Mucosa of descending colon (tissue), 3 donors: ENCODE measurements around the gene ILK. TPM values are rescaled to one million over a fixed set of nuclear protein-coding genes. Genes with fewer than 3 reads are reported as not detected.

ENCODE experiments used
- ATAC-seq: fragments of 200-7000 bp; cut with Tn5 transposase; one replicate; pipeline ENCODE4 v1.9.1; 2020; ENCODE audit warnings: mild to moderate bottlenecking, moderate library complexity
- DNase-seq, 3 donors: peaks; one replicate each; pipeline ENCODE4 v3.0.0-alpha.2; 2020
- H3K36me3 ChIP-seq: fragments of 200-600 bp; one replicate; pipeline ENCODE4 v1.8.0; 2021; ENCODE audit warnings: low read depth, mild to moderate bottlenecking
- H3K4me1 ChIP-seq: fragments of 200-600 bp; one replicate; pipeline ENCODE4 v1.8.0; 2021; ENCODE audit warnings: low read depth, mild to moderate bottlenecking
- H3K4me3 ChIP-seq: fragments of 200-600 bp; one replicate; pipeline ENCODE4 v1.8.0; 2021; ENCODE audit warnings: mild to moderate bottlenecking
- H3K9me3 ChIP-seq: fragments of 200-600 bp; one replicate; pipeline ENCODE4 v1.8.0; 2021; ENCODE audit warnings: mild to moderate bottlenecking
- intact Hi-C, 2 donors: fragments of 100-400 bp; cut with DNase I in 1 of 2; cut with micrococcal nuclease in 1 of 2; formaldehyde crosslinking; loops; one replicate each; pipeline versions ENCODE4 v1.11.0 to v1.11.1; 2022; cut with DNase I, micrococcal nuclease
- total RNA-seq, 3 donors: library from RNA; stranded (reverse); fragmentation: NEBNext Ultra II Directional in 2 of 3; extraction: Animal tissue kit (Norgen Biotek cat#: 25700) in 2 of 3; gene quantifications; one replicate each; pipeline versions ENCODE4 v1.2.1 to v1.2.4, GENCODE V29; 2021 to 2023
- TF ChIP-seq, protein P1 (sequence below): fragments of 200-600 bp; IDR thresholded peaks from one replicate; pipeline ENCODE4 v1.8.0; 2022; ENCODE audit warnings: antibody characterized with exemption, mild to moderate bottlenecking
- donor health status: DM: no; HTN: no; CAD: no; lungs with moderate emphysema.
- donor health status: DM: no; HTN: no; CAD: no.
- donor health status: DM: no; HTN: yes; CAD: no.

ILK gene
- total RNA-seq, 3 donors from 2014 or later: 113 to 323 (median 115) TPM

- TF ChIP-seq, protein P1, sequence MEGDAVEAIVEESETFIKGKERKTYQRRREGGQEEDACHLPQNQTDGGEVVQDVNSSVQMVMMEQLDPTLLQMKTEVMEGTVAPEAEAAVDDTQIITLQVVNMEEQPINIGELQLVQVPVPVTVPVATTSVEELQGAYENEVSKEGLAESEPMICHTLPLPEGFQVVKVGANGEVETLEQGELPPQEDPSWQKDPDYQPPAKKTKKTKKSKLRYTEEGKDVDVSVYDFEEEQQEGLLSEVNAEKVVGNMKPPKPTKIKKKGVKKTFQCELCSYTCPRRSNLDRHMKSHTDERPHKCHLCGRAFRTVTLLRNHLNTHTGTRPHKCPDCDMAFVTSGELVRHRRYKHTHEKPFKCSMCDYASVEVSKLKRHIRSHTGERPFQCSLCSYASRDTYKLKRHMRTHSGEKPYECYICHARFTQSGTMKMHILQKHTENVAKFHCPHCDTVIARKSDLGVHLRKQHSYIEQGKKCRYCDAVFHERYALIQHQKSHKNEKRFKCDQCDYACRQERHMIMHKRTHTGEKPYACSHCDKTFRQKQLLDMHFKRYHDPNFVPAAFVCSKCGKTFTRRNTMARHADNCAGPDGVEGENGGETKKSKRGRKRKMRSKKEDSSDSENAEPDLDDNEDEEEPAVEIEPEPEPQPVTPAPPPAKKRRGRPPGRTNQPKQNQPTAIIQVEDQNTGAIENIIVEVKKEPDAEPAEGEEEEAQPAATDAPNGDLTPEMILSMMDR: no peak
- H3K36me3 ChIP-seq: no peaks in the 10 kb centered on the region
- no peaks in the 10 kb centered on the region for H3K4me1 ChIP-seq
- H3K4me3 ChIP-seq: no peak overlapping the region
- DNase-seq: no peak
- intact Hi-C loops: no loop called here
- H3K9me3 ChIP-seq: no peaks in the 10 kb centered on the region
- ATAC-seq: no peak
These were observed 38.2 kb upstream of the ILK start for GRCh38 chr11:6565325-6565724.

GRCh38 chr11:6565988-6566703, 37.4 kb upstream of the ILK start:
- ATAC-seq (no peak), DNase-seq (no peak)
- intact Hi-C loops: no loop called here
- no peaks in the 10 kb centered on the region for H3K4me1 ChIP-seq
- no peak overlapping the region for H3K4me3 ChIP-seq
- no peaks in the 10 kb centered on the region for H3K36me3 ChIP-seq
- TF ChIP-seq, protein P1: no peak
- no peaks in the 10 kb centered on the region for H3K9me3 ChIP-seq

DNA sequence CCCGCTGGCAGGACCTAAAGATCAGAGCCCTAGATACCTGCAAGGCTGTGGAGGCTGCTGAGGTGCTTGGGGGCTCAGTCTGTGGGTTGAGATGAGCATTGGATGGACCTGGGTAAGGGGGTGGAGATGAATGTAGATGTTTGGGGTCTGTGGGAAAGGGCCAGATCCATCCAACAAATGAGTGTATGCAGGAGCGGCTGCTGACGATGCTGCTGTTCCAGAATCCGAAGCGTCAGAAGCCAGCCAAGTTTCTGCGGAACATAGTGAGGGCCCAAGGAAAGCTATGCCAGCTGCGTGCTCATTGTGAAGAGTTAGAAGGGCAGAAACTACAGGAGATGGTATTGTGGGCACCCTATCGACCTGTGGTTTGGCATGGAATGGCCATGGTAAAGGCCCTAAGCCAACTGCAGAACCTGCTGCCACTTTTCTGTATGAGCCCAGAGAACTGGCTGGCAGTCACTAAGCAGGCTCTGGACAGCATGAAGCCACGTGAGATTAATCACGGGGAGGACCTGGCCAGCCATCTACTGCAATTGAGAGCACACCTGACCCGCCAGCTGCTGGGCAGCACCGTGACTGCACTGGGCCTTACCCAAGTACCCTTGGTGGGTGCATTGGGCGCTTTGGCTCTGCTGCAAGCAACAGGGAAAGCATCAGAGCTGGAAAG, 36.7 kb upstream of the ILK start:
- TF ChIP-seq, protein P1: no peak
- H3K4me3 ChIP-seq: no peak overlapping the region
- no peaks in the 10 kb centered on the region for H3K36me3 ChIP-seq
- H3K9me3 ChIP-seq: no peaks in the 10 kb centered on the region
- no peak for ATAC-seq
- H3K4me1 ChIP-seq: no peaks in the 10 kb centered on the region
- no peak for DNase-seq
- intact Hi-C loops: no loop called here

GRCh38 chr11:6567371-6567745, 36.2 kb upstream of the ILK start:
- ATAC-seq (no peak), DNase-seq (no peak)
- TF ChIP-seq, protein P1: no peak
- H3K4me1 ChIP-seq: no peaks in the 10 kb centered on the region
- no peak overlapping the region for H3K4me3 ChIP-seq
- intact Hi-C loops: no loop called here
- H3K36me3 ChIP-seq: no peaks in the 10 kb centered on the region
- H3K9me3 ChIP-seq: no peaks in the 10 kb centered on the region

DNA sequence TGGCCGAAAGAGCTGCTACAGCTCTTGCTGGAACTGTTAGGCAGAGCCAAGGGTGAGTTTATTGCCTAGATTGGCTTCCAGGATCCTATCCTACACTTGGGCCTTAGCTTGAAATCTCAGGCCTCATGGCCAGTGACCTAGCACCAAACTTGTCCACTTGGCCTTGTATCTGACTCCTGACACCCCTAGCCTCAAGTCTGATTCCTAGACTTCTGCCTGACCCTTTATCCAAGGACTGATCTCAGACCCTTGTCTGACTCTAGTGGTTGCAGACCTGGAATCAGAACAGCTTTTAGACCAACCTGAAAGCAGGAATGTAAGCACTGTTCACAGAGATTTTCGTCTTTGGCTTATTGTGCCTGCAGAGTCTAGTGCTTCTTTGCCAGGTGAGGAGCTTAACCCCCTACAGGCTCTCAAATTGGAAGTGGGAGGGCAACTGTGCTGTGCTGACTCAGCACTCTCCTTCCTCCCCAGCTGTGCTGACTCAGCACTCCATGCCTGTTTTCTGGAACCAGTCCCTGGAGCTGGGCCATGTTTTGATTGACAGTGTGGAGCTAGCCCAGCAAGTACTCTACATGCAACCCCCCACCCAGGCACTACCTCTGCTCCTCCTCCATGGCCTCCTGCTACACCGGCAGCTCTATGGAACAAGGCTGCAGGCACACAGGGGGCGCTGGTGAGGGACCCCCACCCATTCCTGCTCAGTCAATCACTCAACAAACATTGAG, 35.2 kb upstream of the ILK start:
- ATAC-seq (peak; percentile 31), DNase-seq (peak in 1 of 3 donors; percentile 31)
- H3K4me3 ChIP-seq: no peak overlapping the region
- intact Hi-C loops: no loop called here
- H3K4me1 ChIP-seq: no peaks in the 10 kb centered on the region
- no peaks in the 10 kb centered on the region for H3K9me3 ChIP-seq
- TF ChIP-seq, protein P1: no peak
- H3K36me3 ChIP-seq: no peaks in the 10 kb centered on the region
